NCI-H69 (cell line): Measurements from ENCODE around the gene TMEM140.
A peak's percentile ranks its signal among the peaks of the same experiment; 100 is the strongest.
"Not testable (repeated sequence)": the region's sequence is repeated elsewhere in the genome, so short reads cannot be mapped to it uniquely, and the experiment has no call there.

ENCODE experiments used
- DNase-seq: peaks from one replicate; lab custom pipeline; 2025; lab: John Stamatoyannopoulos, UW

TMEM140 gene

GRCh38 chr7:135158874-135159273 is 11.0 kb downstream of the TMEM140 start:
- DNase-seq: no peak

GRCh38 chr7:135159359-135160085 is 11.7 kb downstream of the TMEM140 start:
- DNase-seq: no peak

GRCh38 chr7:135160098-135160857 is 12.4 kb downstream of the TMEM140 start:
- no peak for DNase-seq

- DNase-seq: no peak
These were observed 13.2 kb downstream of the TMEM140 start for GRCh38 chr7:135160858-135161653.

GRCh38 chr7:135161669-135162068 is 13.8 kb downstream of the TMEM140 start:
- no peak for DNase-seq

- DNase-seq: no peak
These were observed 14.6 kb downstream of the TMEM140 start for GRCh38 chr7:135162382-135163001.

- DNase-seq: no peak
These were observed 16.6 kb downstream of the TMEM140 start for GRCh38 chr7:135164357-135165061.

- DNase-seq: no peak
These were observed 18.0 kb downstream of the TMEM140 start for GRCh38 chr7:135165862-135166261.

GRCh38 chr7:135166338-135166990 is 18.6 kb downstream of the TMEM140 start:
- DNase-seq: no peak

- DNase-seq: no peak
These were observed 19.6 kb downstream of the TMEM140 start for GRCh38 chr7:135167365-135167917.

- DNase-seq: no peak
These were observed 20.1 kb downstream of the TMEM140 start for GRCh38 chr7:135168001-135168400.

GRCh38 chr7:135168489-135169140 is 20.7 kb downstream of the TMEM140 start:
- no peak for DNase-seq

GRCh38 chr7:135169141-135169963 is 21.5 kb downstream of the TMEM140 start:
- peak; percentile 23 for DNase-seq

GRCh38 chr7:135169964-135170273 is 22.0 kb downstream of the TMEM140 start:
- no peak for DNase-seq

GRCh38 chr7:135170274-135170997 is 22.6 kb downstream of the TMEM140 start, which contains the start of gene CYREN:
Gene CYREN (minus strand): TSS chr7:135170707. CDS start chr7:135168922, 1,785 bp downstream.
- peak; percentile 97 for DNase-seq

GRCh38 chr7:135170998-135171481 is 23.2 kb downstream of the TMEM140 start:
- DNase-seq: not testable (repeated sequence)

GRCh38 chr7:135171581-135172291 is 23.9 kb downstream of the TMEM140 start:
- not testable (repeated sequence) for DNase-seq

- not testable (repeated sequence) for DNase-seq
These were observed 26.0 kb downstream of the TMEM140 start for GRCh38 chr7:135173916-135174315.
